HCT116 (cell line): ENCODE measurements around the gene ATP8A2. TPM values are rescaled to one million over a fixed set of nuclear protein-coding genes. Genes with fewer than 3 reads are reported as not detected.

Experiments
- ATAC-seq: fragments of 200-7000 bp; cut with Tn5 transposase; 2 replicates; pipeline ENCODE4 v1.9.1; 2020; ENCODE audit warnings: mild to moderate bottlenecking, moderate library complexity
- BruUV-seq: library from RNA; stranded (reverse); fragments of 400-500 nt; replicated peaks from 2 replicates; lab custom pipeline; 2021; lab: Mats Ljungman, UMichigan
- CTCF ChIA-PET: fragments of 300-600 bp; sonication (Branson Sonifier 250); formaldehyde crosslinking; loops from one replicate; lab custom pipeline; 2021; ENCODE audit warnings: antibody characterized with exemption; lab: Charles Lee
- POLR2A ChIA-PET: fragments of 300-600, 350-600 bp; sonication (Branson Sonifier 250); formaldehyde crosslinking; loops from one replicate; lab custom pipeline; 2021; ENCODE audit warnings: antibody characterized with exemption; lab: Charles Lee
- RAD21 ChIA-PET, 2 experiments: fragments of 300-600 bp; sonication (Branson Sonifier 250); formaldehyde crosslinking; loops; one replicate each; lab custom pipeline; 2023; ENCODE audit warnings: low total read pairs in 2 of 2; ENCODE audit not compliant: uncharacterized antibody in 2 of 2, unreplicated experiment in 2 of 2, low non-redundant PET in 1 of 2; lab: Charles Lee
- DNase-seq: peaks from one replicate; pipeline ENCODE4 v3.0.0-alpha.2; 2010; ENCODE audit warnings: low read depth, low spot score
- H2AFZ ChIP-seq: fragments of 200-600 bp; shearing (Covaris generic), sonication (generic); 2 replicates; pipeline ENCODE4 v1.6.1; 2017; ENCODE audit warnings: low read depth, mixed run types, mixed read lengths, antibody characterized with exemption, low read length; ENCODE audit not compliant: poor library complexity, severe bottlenecking
- H3K27ac ChIP-seq: 2 replicates; pipeline ENCODE4 v1.5.1; 2012; ENCODE audit warnings: low read depth, low read length
- H3K27me3 ChIP-seq: fragments of 200-600 bp; sonication (generic); 2 replicates; pipeline ENCODE4 v1.6.1; 2016; ENCODE audit warnings: mixed run types, low read length, mixed read lengths; ENCODE audit not compliant: insufficient read depth
- H3K36me3 ChIP-seq, 2 experiments: fragments of 200-500 bp in 1 of 2; fragments of 200-600 bp in 1 of 2; sonication (Bioruptor generic) in 1 of 2; sonication (generic) in 1 of 2; 2 replicates each; pipeline versions ENCODE4 v1.5.1 to v1.6.1; 2014 to 2016; ENCODE audit warnings: low read length in 2 of 2, inconsistent platforms in 1 of 2, mixed read lengths in 1 of 2, mixed run types in 1 of 2; ENCODE audit not compliant: insufficient read depth in 2 of 2, control insufficient read depth in 1 of 2
- H3K4me1 ChIP-seq, 2 experiments: fragments of 200-600 bp in 1 of 2; sonication (generic) in 1 of 2; 2 replicates each; pipeline versions ENCODE4 v1.5.1 to v1.6.1; 2012 to 2017; ENCODE audit warnings: low read length in 2 of 2, inconsistent platforms in 1 of 2, mild to moderate bottlenecking in 1 of 2, mixed read lengths in 1 of 2, mixed run types in 1 of 2, moderate library complexity in 1 of 2; ENCODE audit not compliant: insufficient read depth in 2 of 2, control insufficient read depth in 1 of 2
- H3K4me2 ChIP-seq: fragments of 200-600 bp; sonication (generic); 2 replicates; pipeline ENCODE4 v1.6.1; 2017; ENCODE audit warnings: mixed run types, low read length, mixed read lengths
- H3K4me3 ChIP-seq, 2 experiments: fragments of 200-600 bp in 1 of 2; sonication (generic) in 1 of 2; replicated peaks in 1 of 2; 2 replicates each; pipeline ENCODE4 v1.5.1; 2011 to 2016; ENCODE audit warnings: low read length in 2 of 2, control low read depth in 1 of 2, low read depth in 1 of 2, mild to moderate bottlenecking in 1 of 2, mixed read lengths in 1 of 2, mixed run types in 1 of 2
- H3K79me2 ChIP-seq: fragments of 200-600 bp; sonication (generic); 2 replicates; pipeline ENCODE4 v1.6.1; 2017; ENCODE audit warnings: mild to moderate bottlenecking, mixed run types, low read length, moderate library complexity, mixed read lengths; ENCODE audit not compliant: insufficient read depth
- H3K9ac ChIP-seq: fragments of 200-600 bp; sonication (generic); 2 replicates; pipeline ENCODE4 v1.6.1; 2016; ENCODE audit warnings: low read length, mixed read lengths
- H3K9me2 ChIP-seq: fragments of 200-600 bp; sonication (generic), shearing (Covaris generic); 2 replicates; pipeline ENCODE4 v1.6.1; 2017; ENCODE audit warnings: mixed run types, mild to moderate bottlenecking, moderate library complexity; ENCODE audit not compliant: insufficient read depth
- H3K9me3 ChIP-seq, 2 experiments: fragments of 200-500 bp in 1 of 2; fragments of 200-600 bp in 1 of 2; sonication (Bioruptor generic) in 1 of 2; sonication (generic) in 1 of 2; 2 replicates each; pipeline ENCODE4 v1.6.1; 2014 to 2017; ENCODE audit warnings: low read length in 2 of 2, mixed read lengths in 2 of 2, inconsistent platforms in 1 of 2, low read depth in 1 of 2, mild to moderate bottlenecking in 1 of 2, mixed run types in 1 of 2, moderate library complexity in 1 of 2; ENCODE audit not compliant: control insufficient read depth in 1 of 2, insufficient read depth in 1 of 2
- H4K20me1 ChIP-seq: fragments of 200-600 bp; sonication (generic), shearing (Covaris generic); 2 replicates; pipeline ENCODE4 v1.6.1; 2017; ENCODE audit warnings: mixed run types, mild to moderate bottlenecking, moderate library complexity; ENCODE audit not compliant: insufficient read depth
- ATF3 ChIP-seq: IDR thresholded peaks from 2 replicates; pipeline ENCODE4 v1.6.1; 2012
- CEBPB ChIP-seq: IDR thresholded peaks from 2 replicates; pipeline ENCODE4 v1.6.1; 2012; ENCODE audit warnings: low read depth
- ELF1 ChIP-seq: IDR thresholded peaks from 2 replicates; pipeline ENCODE4 v1.6.1; 2012; ENCODE audit warnings: low read depth, borderline replicate concordance
- EZH2 ChIP-seq: fragments of 200-600 bp; sonication (generic); IDR thresholded peaks from 2 replicates; pipeline ENCODE4 v1.6.1; 2017; ENCODE audit warnings: antibody characterized with exemption, mixed run types
- EZH2phosphoT487 ChIP-seq: fragments of 200-600 bp; IDR thresholded peaks from 2 replicates; pipeline ENCODE4 v1.6.1; 2018; ENCODE audit warnings: antibody characterized with exemption, borderline replicate concordance
- FOSL1 ChIP-seq: IDR thresholded peaks from 2 replicates; pipeline ENCODE4 v1.6.1; 2012; ENCODE audit warnings: low read depth
- POLR2AphosphoS5 ChIP-seq: IDR thresholded peaks from 2 replicates; pipeline ENCODE4 v1.6.1; 2011; ENCODE audit warnings: mild to moderate bottlenecking, low read depth, low read length, moderate library complexity
- RAD21 ChIP-seq: IDR thresholded peaks from 2 replicates; pipeline ENCODE4 v1.6.1; 2012; ENCODE audit warnings: low read depth, mild to moderate bottlenecking
- SIN3A ChIP-seq: IDR thresholded peaks from 2 replicates; pipeline ENCODE4 v1.6.1; 2012; ENCODE audit warnings: low read depth
- SP1 ChIP-seq: IDR thresholded peaks from 2 replicates; pipeline ENCODE4 v1.6.1; 2012; ENCODE audit warnings: low read depth
- SRF ChIP-seq: IDR thresholded peaks from 2 replicates; pipeline ENCODE4 v1.6.1; 2012; ENCODE audit warnings: low read depth
- YY1 ChIP-seq: IDR thresholded peaks from 2 replicates; pipeline ENCODE4 v1.6.1; 2011; ENCODE audit warnings: low read length, low read depth, moderate library complexity, mild to moderate bottlenecking; ENCODE audit not compliant: insufficient replicate concordance; ENCODE audit errors: extremely low read depth
- ZBTB33 ChIP-seq: IDR thresholded peaks from 2 replicates; pipeline ENCODE4 v1.6.1; 2011; ENCODE audit warnings: mild to moderate bottlenecking, low read length, moderate library complexity; ENCODE audit not compliant: insufficient replicate concordance; ENCODE audit errors: extremely low read depth
- ZFX ChIP-seq: fragments of 450-650 bp; IDR thresholded peaks from 2 replicates; pipeline ENCODE4 v1.6.1; 2017
- intact Hi-C: fragments of 100-400 bp; cut with micrococcal nuclease; formaldehyde crosslinking; loops from 2 replicates; pipeline ENCODE4 v1.10.0; 2022
- total RNA-seq: library from RNA; stranded (reverse); gene quantifications from one replicate; pipeline ENCODE4 v1.2.1, GENCODE V29; 2021; ENCODE audit not compliant: unreplicated experiment
- TF ChIP-seq, protein P1 (sequence below), 3 experiments: fragments of 200-600 bp in 1 of 3; sonication (generic) in 1 of 3; IDR thresholded peaks in 2 of 3; conservative IDR thresholded peaks in 1 of 3; 2 replicates each; pipeline ENCODE4 v1.5.1; 2012 to 2017; ENCODE audit warnings: low read depth in 2 of 3, low read length in 2 of 3, antibody characterized with exemption in 1 of 3, borderline replicate concordance in 1 of 3, control low read depth in 1 of 3, mild to moderate bottlenecking in 1 of 3, mixed read lengths in 1 of 3, mixed run types in 1 of 3, moderate library complexity in 1 of 3; ENCODE audit not compliant: insufficient read depth in 1 of 3

Gene ATP8A2
- total RNA-seq, 1 experiment from 2014 or later: not detected

GRCh38 chr13:25869941-25870340, 498.2 kb downstream of the ATP8A2 start:
- DNase-seq (no peak), ATAC-seq (no peak)
- Histone ChIP-seq H3K4me3 (no peak overlapping the region), H3K27me3 (peaks cover 48% of the 10 kb centered on the region), H3K36me3 (no peaks in the 10 kb centered on the region), H3K79me2 (no peaks in the 10 kb centered on the region), H3K4me1 (no peaks in the 10 kb centered on the region), H3K9ac (no peak overlapping the region), H4K20me1 (no peaks in the 10 kb centered on the region), H3K9me2 (no peaks in the 10 kb centered on the region), H3K4me2 (no peak overlapping the region), H3K9me3 (no peaks in the 10 kb centered on the region), H2AFZ (no peak overlapping the region), H3K27ac (no peak overlapping the region)
- no peak for TF ChIP-seq RAD21
- no peak for TF ChIP-seq EZH2
- no peak for TF ChIP-seq YY1
- no peak for TF ChIP-seq ATF3
- TF ChIP-seq SIN3A: no peak
- intact Hi-C loops: no loop called here
- BruUV-seq: no TSS peak
- RAD21 ChIA-PET: no interaction called here
- CTCF ChIA-PET: no interaction called here
- POLR2A ChIA-PET: no interaction called here

GRCh38 chr13:25871389-25872125, 499.8 kb downstream of the ATP8A2 start:
- H3K9ac ChIP-seq: no peak overlapping the region
- no peaks in the 10 kb centered on the region for H3K4me1 ChIP-seq
- no peaks in the 10 kb centered on the region for H4K20me1 ChIP-seq
- H3K9me3 ChIP-seq: no peaks in the 10 kb centered on the region
- H3K27me3 ChIP-seq: peaks cover 42% of the 10 kb centered on the region; the same call in 1 of the 2 replicates
- no peak overlapping the region for H3K4me2 ChIP-seq
- no peak for TF ChIP-seq SRF
- no peak for TF ChIP-seq EZH2phosphoT487
- TF ChIP-seq, protein P1, sequence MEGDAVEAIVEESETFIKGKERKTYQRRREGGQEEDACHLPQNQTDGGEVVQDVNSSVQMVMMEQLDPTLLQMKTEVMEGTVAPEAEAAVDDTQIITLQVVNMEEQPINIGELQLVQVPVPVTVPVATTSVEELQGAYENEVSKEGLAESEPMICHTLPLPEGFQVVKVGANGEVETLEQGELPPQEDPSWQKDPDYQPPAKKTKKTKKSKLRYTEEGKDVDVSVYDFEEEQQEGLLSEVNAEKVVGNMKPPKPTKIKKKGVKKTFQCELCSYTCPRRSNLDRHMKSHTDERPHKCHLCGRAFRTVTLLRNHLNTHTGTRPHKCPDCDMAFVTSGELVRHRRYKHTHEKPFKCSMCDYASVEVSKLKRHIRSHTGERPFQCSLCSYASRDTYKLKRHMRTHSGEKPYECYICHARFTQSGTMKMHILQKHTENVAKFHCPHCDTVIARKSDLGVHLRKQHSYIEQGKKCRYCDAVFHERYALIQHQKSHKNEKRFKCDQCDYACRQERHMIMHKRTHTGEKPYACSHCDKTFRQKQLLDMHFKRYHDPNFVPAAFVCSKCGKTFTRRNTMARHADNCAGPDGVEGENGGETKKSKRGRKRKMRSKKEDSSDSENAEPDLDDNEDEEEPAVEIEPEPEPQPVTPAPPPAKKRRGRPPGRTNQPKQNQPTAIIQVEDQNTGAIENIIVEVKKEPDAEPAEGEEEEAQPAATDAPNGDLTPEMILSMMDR (IDR thresholded peaks at IDR 0.05 in 2 of 3, conservative IDR thresholded peaks at IDR 0.05 in 1 of 3; ENCODE audit: borderline replicate concordance in 1 of 3, insufficient read depth in 1 of 3, low read depth in 2 of 3, low read length in 2 of 3): no peak
- no peak for TF ChIP-seq SIN3A
- TF ChIP-seq CEBPB: no peak
- TF ChIP-seq ZFX: no peak
- no peak for TF ChIP-seq ELF1
- TF ChIP-seq YY1: no peak
- TF ChIP-seq POLR2AphosphoS5: no peak
- no peak for TF ChIP-seq ATF3
- no peak for TF ChIP-seq RAD21
- TF ChIP-seq SP1: no peak
- TF ChIP-seq FOSL1: no peak
- no peak for TF ChIP-seq ZBTB33
- intact Hi-C loops: no loop called here
- H3K79me2 ChIP-seq: no peaks in the 10 kb centered on the region
- H3K4me3 ChIP-seq: no peak overlapping the region
- no TSS peak for BruUV-seq
- H2AFZ ChIP-seq: no peak overlapping the region
- ATAC-seq (no peak), DNase-seq (no peak)
- H3K36me3 ChIP-seq: no peaks in the 10 kb centered on the region
- POLR2A ChIA-PET: no interaction called here
- no peaks in the 10 kb centered on the region for H3K9me2 ChIP-seq
- RAD21 ChIA-PET: no interaction called here
- no peak overlapping the region for H3K27ac ChIP-seq
- CTCF ChIA-PET: no interaction called here
